ENCODE results near the gene TNK1. TPM values are rescaled to one million over a fixed set of nuclear protein-coding genes. Genes with fewer than 3 reads are reported as not detected.

Gene TNK1
- total RNA-seq, 1 donor from 2014 or later: 4.9 TPM

DNA sequence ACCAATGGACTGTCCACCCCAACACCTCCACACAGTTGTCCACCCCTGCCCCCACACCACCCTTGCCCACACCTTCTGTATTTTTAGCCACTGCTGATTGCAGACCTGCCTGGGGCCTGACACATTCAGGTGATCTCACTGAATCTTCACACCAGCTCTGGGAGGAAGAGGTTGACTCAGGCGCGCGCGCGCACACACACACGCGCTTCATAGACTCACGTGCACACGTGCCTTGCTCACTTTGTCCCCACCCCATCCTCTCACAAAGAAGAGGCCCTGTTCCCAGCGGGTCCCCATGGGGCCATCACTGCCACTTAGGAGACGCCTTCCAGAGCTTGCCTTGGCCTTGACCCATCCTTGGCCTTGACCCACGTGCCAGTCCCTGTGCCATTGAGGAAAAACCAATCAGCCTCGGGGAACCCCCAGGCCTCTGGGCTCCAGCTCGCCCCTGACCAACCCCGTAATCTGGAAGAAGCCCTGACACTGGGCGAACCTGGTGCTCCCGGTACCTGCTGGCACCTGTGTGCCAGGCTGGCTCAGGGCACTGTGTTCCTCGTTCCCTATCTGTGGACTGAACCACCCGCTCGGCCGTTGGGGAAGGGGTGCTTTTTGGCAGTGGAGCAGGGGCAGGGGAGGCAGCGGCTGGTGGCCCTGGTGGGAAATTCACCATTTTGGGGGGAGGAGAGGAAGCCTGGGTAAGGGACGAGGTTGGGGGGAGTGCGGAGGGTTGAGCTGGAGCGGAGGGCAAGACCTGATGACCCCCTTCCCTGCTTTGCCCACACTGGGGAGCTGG lies 29.9 kb downstream of the TNK1 start:
- DNase-seq (ENCODE audit: low spot score): no peak
- H3K9me3 Mint-ChIP-seq: no peaks in the 10 kb centered on the region
- intact Hi-C loops (cut with micrococcal nuclease): no loop called here
- no peak overlapping the region for H3K27ac Mint-ChIP-seq
- peaks cover 20% of the 10 kb centered on the region for H3K27me3 Mint-ChIP-seq (ENCODE audit: insufficient read depth)
- no peak overlapping the region for H3K4me3 Mint-ChIP-seq
- peaks cover under 1% of the 10 kb centered on the region for H3K36me3 Mint-ChIP-seq (ENCODE audit: low read depth)
- H3K4me1 Mint-ChIP-seq (ENCODE audit: low read depth): peaks cover 4% of the 10 kb centered on the region

DNA sequence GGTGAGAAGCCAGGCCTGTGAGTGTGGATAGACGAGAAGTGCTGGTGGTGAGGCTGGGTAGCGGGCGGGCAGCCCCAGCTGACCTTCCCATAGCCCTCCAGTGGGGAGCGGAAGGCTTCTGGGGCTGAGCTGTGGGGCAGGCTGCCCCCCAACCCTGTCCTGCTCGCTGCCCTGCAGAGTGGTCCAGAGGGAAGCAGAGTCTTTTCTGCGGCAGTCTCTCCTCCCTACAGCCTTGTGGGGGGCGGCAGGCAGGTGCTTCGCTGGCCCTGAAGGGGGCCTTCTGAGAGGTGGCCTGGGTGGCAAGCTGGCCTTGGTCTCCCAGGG lies 30.5 kb downstream of the TNK1 start:
- Mint-ChIP-seq H3K27me3 (ENCODE audit: insufficient read depth) (peaks cover 15% of the 10 kb centered on the region), H3K27ac (no peak overlapping the region), H3K4me3 (no peak overlapping the region), H3K9me3 (no peaks in the 10 kb centered on the region), H3K4me1 (ENCODE audit: low read depth) (no peaks in the 10 kb centered on the region), H3K36me3 (ENCODE audit: low read depth) (no peaks in the 10 kb centered on the region)
- intact Hi-C loops (cut with micrococcal nuclease): no loop called here
- no peak for DNase-seq (ENCODE audit: low spot score)

DNA sequence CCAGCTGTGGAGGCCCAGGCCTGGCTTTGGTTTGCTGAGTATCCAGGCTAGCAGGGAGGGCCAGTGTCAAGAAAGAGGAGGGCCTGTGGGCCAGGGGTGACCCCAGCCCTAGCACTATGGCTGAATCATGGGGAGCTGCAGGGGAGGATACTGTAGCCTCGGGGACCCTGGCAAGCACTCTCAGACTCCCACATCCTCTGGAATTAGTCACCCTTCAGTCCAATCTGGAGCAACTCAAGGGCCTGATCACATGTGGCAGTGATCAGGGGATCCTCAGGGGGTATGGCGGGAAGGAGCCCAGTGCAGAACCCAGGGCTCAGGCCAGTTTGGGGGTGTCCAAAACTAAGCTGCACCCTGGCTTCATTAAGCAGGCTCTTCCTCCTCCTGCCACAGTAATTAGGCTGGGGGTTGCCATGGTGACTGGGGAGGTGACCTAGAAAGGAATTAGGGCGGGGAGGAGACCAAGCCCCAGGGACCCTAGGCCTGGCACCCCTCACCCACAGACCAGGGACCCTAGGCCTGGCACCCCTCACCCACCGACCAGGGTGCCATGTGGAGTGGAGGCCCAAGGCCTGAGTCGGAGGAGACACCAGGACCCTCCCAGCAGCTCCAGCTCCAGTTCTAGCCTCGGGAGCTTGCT lies 32.6 kb downstream of the TNK1 start:
- no peaks in the 10 kb centered on the region for H3K9me3 Mint-ChIP-seq
- no peak for DNase-seq (ENCODE audit: low spot score)
- H3K27ac Mint-ChIP-seq: no peak overlapping the region
- no peaks in the 10 kb centered on the region for H3K36me3 Mint-ChIP-seq (ENCODE audit: low read depth)
- intact Hi-C loops (cut with micrococcal nuclease): no loop called here
- H3K27me3 Mint-ChIP-seq (ENCODE audit: insufficient read depth): peaks cover 11% of the 10 kb centered on the region
- no peak overlapping the region for H3K4me3 Mint-ChIP-seq
- no peaks in the 10 kb centered on the region for H3K4me1 Mint-ChIP-seq (ENCODE audit: low read depth)

DNA sequence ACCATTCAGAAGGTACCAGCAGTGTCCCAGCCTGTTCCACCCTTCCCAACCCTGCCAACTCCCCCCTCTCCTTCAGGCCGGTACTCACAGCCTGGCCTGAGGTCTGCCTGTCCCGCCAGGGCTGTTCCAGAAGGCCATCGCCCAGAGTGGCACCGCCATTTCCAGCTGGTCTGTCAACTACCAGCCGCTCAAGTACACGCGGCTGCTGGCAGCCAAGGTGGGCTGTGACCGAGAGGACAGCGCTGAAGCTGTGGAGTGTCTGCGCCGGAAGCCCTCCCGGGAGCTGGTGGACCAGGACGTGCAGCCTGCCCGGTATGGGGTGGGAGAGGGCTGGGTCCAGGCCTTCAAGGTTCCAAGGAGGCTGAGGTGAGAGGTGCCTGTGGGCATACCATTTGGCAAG lies 33.9 kb downstream of the TNK1 start:
- DNase-seq (ENCODE audit: low spot score): no peak
- Mint-ChIP-seq H3K4me1 (ENCODE audit: low read depth) (no peaks in the 10 kb centered on the region), H3K27ac (no peak overlapping the region), H3K9me3 (no peaks in the 10 kb centered on the region), H3K27me3 (ENCODE audit: insufficient read depth) (peaks cover 7% of the 10 kb centered on the region), H3K4me3 (no peak overlapping the region), H3K36me3 (ENCODE audit: low read depth) (no peaks in the 10 kb centered on the region)
- intact Hi-C loops (cut with micrococcal nuclease): no loop called here

DNA sequence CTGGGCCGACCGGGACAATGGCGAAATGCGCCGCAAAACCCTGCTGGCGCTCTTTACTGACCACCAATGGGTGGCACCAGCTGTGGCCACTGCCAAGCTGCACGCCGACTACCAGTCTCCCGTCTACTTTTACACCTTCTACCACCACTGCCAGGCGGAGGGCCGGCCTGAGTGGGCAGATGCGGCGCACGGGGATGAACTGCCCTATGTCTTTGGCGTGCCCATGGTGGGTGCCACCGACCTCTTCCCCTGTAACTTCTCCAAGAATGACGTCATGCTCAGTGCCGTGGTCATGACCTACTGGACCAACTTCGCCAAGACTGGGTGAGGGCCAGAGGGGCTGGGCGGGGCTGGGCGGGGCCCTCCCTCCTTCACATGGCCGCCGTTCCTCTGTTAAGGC lies 34.9 kb downstream of the TNK1 start:
- H3K4me1 Mint-ChIP-seq (ENCODE audit: low read depth): no peaks in the 10 kb centered on the region
- intact Hi-C loops (cut with micrococcal nuclease): no loop called here
- H3K4me3 Mint-ChIP-seq: no peak overlapping the region
- H3K36me3 Mint-ChIP-seq (ENCODE audit: low read depth): no peaks in the 10 kb centered on the region
- H3K27ac Mint-ChIP-seq: no peak overlapping the region
- H3K27me3 Mint-ChIP-seq (ENCODE audit: insufficient read depth): peaks cover 3% of the 10 kb centered on the region
- no peak for DNase-seq (ENCODE audit: low spot score)
- H3K9me3 Mint-ChIP-seq: no peaks in the 10 kb centered on the region

DNA sequence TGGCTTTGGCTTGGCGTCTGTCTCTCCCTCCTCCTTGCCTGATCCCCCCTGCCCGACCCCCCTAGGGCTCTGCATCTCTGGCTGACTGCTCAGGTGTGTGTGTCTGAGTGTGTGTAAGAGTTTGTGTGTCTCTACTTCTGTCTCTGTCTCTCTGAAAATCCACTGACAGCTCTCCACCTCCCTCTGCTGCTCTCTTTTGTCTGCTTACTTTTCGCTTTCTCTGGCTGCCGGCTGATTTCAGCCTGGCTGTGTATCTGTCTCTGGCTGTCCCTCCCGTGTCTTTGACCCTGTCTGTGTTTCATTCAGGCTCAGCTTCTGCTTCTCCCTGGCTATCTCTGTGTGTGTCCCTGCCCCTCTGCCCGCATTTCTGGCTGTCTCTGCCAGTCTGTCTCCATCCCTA lies 35.4 kb downstream of the TNK1 start:
- H3K4me3 Mint-ChIP-seq: no peak overlapping the region
- intact Hi-C loops (cut with micrococcal nuclease): no loop called here
- no peaks in the 10 kb centered on the region for H3K4me1 Mint-ChIP-seq (ENCODE audit: low read depth)
- no peaks in the 10 kb centered on the region for H3K36me3 Mint-ChIP-seq (ENCODE audit: low read depth)
- DNase-seq (ENCODE audit: low spot score): no peak
- H3K27ac Mint-ChIP-seq: no peak overlapping the region
- no peaks in the 10 kb centered on the region for H3K9me3 Mint-ChIP-seq
- H3K27me3 Mint-ChIP-seq (ENCODE audit: insufficient read depth): peaks cover 3% of the 10 kb centered on the region

DNA sequence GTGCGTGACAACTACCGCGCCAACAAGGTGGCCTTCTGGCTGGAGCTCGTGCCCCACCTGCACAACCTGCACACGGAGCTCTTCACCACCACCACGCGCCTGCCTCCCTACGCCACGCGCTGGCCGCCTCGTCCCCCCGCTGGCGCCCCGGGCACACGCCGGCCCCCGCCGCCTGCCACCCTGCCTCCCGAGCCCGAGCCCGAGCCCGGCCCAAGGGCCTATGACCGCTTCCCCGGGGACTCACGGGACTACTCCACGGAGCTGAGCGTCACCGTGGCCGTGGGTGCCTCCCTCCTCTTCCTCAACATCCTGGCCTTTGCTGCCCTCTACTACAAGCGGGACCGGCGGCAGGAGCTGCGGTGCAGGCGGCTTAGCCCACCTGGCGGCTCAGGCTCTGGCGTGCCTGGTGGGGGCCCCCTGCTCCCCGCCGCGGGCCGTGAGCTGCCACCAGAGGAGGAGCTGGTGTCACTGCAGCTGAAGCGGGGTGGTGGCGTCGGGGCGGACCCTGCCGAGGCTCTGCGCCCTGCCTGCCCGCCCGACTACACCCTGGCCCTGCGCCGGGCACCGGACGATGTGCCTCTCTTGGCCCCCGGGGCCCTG lies 36.3 kb downstream of the TNK1 start:
- no peak overlapping the region for H3K4me3 Mint-ChIP-seq
- no peaks in the 10 kb centered on the region for H3K4me1 Mint-ChIP-seq (ENCODE audit: low read depth)
- no peak for DNase-seq (ENCODE audit: low spot score)
- no peaks in the 10 kb centered on the region for H3K9me3 Mint-ChIP-seq
- H3K27ac Mint-ChIP-seq: no peak overlapping the region
- H3K36me3 Mint-ChIP-seq (ENCODE audit: low read depth): no peaks in the 10 kb centered on the region
- intact Hi-C loops (cut with micrococcal nuclease): no loop called here
- peaks cover 3% of the 10 kb centered on the region for H3K27me3 Mint-ChIP-seq (ENCODE audit: insufficient read depth)

DNA sequence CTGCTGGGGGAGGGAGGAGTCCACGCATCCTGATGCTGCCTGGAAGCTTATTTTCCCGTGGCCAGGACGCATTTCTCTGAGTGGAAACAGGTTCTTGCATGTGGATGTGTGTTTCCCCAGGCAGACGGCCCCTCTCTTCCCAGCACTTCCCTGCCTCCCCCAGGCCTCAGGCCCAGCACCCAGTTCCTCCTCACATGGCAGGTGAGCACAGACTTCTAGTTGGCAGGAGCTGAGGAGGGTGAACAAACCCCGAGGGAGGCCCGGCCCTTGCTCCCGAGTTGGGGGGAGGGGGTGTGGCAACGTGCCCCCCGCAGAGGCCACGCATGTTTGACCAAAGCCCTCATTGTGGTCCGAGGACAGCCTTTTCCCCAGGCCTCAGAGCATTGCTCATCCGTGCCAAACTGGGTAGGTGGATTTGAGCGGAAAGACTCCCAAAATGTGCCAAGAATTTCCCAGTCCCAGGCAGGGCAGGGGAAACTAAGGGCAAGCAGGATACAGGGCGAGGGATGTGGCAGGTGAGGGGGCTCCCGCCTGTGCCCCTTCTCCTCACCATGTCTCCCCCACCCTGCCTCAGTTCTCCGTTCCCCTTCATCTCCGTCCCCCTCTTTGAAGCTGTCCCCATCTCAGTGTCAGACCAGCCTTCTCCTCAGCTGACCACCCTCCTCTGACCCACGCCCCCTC lies 37.7 kb downstream of the TNK1 start:
- Mint-ChIP-seq H3K9me3 (no peaks in the 10 kb centered on the region), H3K27me3 (ENCODE audit: insufficient read depth) (no peaks in the 10 kb centered on the region), H3K36me3 (ENCODE audit: low read depth) (no peaks in the 10 kb centered on the region), H3K27ac (no peak overlapping the region), H3K4me1 (ENCODE audit: low read depth) (no peaks in the 10 kb centered on the region), H3K4me3 (no peak overlapping the region)
- DNase-seq (ENCODE audit: low spot score): no peak
- intact Hi-C loops (cut with micrococcal nuclease): no loop called here

DNA sequence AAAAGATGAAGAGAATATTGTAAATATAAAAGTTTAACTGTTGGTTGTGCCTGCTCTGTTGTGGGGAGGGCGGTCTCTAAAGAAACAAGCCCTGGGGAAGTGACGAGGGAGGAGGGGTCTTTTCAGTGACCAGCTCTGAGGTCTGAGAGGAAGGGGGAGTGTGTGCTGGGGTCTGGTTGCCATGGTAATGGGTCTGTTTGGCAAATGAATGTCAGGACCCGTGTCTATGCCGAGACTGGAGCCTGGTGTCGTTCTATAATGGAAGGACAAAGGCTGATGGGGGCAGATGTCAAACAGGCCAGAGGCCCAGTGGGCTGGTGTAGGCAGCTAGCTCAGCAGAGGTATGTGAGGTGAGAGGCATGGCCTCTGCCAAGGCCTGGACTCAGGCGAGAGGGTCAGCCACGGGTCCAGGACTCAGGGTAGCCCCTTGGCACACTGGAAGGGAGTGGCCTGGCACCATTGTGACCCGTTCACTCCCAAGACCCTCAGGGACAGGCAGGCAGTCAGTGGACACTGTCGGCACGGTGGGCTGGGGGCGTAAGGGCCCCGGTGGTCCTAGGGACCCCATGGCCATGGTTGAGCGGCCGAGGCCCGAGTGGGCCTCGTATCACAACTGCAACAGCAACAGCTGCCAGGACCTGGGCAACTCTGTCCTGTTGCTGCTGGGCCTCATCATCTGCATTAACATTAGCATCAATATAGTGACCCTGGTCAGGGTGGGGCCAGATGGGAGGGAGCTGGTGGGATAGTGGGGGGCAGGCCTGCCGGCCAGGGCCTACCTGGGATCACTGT lies 39.1 kb downstream of the TNK1 start, which contains the start of gene SPEM1:
Gene SPEM1 (plus strand): TSS at position 506 of the 792 bp plus-strand sequence. CDS start 61 bp downstream, at position 567.
- no peak within 1 kb of the TSS for H3K27ac Mint-ChIP-seq
- no peaks in the 10 kb centered on the region for H3K9me3 Mint-ChIP-seq
- no peak for DNase-seq (ENCODE audit: low spot score)
- H3K4me3 Mint-ChIP-seq: no peak within 1 kb of the TSS
- H3K27me3 Mint-ChIP-seq (ENCODE audit: insufficient read depth): no peaks in the 10 kb centered on the region
- intact Hi-C loops (cut with micrococcal nuclease): no loop called here
- no peaks in the 10 kb centered on the region for H3K36me3 Mint-ChIP-seq (ENCODE audit: low read depth)
- no peaks in the 10 kb centered on the region for H3K4me1 Mint-ChIP-seq (ENCODE audit: low read depth)

DNA sequence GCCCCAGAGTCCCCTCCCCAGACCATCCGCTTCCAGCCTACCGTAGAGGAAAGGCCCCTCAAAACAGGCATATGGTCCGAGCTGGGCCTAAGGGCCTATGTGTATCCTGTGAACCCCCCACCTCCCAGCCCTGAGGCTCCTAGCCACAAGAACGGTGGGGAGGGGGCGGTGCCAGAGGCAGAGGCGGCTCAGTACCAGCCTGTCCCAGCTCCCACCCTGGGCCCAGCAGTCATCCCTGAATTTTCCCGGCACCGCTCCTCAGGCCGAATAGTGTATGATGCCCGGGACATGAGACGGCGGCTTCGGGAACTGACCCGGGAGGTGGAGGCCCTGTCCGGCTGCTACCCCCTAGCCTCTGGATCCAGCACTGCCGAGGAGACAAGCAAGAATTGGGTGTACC lies 40.3 kb downstream of the TNK1 start:
- Mint-ChIP-seq H3K9me3 (no peaks in the 10 kb centered on the region), H3K27ac (no peak overlapping the region), H3K36me3 (ENCODE audit: low read depth) (no peaks in the 10 kb centered on the region), H3K27me3 (ENCODE audit: insufficient read depth) (no peaks in the 10 kb centered on the region), H3K4me3 (no peak overlapping the region), H3K4me1 (ENCODE audit: low read depth) (no peaks in the 10 kb centered on the region)
- intact Hi-C loops (cut with micrococcal nuclease): no loop called here
- DNase-seq (ENCODE audit: low spot score): no peak

DNA sequence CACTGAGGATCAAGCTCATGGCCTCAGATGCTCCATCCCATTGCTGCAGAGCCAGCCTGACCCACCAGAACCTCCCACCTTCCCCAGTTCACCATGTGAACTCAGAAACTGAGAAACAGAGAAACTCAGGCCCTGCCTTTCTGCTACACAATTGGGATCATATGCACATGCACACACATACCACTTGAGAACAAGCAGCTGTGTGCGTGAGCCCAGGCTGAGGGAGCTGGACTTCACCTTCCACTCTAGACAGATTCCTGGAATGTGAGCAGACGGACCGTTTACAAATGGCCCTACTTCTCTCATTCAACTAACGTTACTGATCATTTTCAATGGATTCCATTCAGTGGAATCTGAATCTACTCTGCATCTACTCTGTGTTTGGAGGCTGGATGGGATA lies 42.8 kb downstream of the TNK1 start:
- Mint-ChIP-seq H3K36me3 (ENCODE audit: low read depth) (no peaks in the 10 kb centered on the region), H3K27ac (no peak overlapping the region), H3K27me3 (ENCODE audit: insufficient read depth) (no peaks in the 10 kb centered on the region), H3K9me3 (no peaks in the 10 kb centered on the region), H3K4me3 (no peak overlapping the region), H3K4me1 (ENCODE audit: low read depth) (no peaks in the 10 kb centered on the region)
- intact Hi-C loops (cut with micrococcal nuclease): no loop called here
- DNase-seq (ENCODE audit: low spot score): no peak

DNA sequence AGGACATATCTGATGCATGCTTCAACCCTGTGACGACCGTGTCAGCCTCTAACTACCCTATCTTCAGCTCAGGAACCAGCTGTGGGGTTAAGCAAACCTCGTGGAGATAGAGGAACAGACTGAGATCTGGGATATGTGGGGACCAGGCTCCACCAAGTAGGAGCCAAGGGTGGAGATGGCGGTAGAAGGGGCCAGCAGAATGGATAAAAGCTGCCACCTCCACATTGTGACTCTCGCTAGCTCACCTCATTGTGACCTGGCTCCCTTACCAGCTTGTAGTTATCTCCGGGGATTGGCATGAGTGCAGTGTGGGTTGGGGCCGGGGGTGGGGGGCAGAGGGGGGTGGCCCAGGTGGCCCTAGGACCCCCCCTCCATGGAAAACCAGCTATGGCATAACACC lies 44.4 kb downstream of the TNK1 start, which contains the start of gene SPEM2:
Gene SPEM2 (plus strand): TSS at position 301 of the 400 bp plus-strand sequence. CDS start 73 bp downstream, at position 374.
- no peak within 1 kb of the TSS for H3K27ac Mint-ChIP-seq
- no peak within 1 kb of the TSS for H3K4me3 Mint-ChIP-seq
- no peaks in the 10 kb centered on the region for H3K9me3 Mint-ChIP-seq
- no peak for DNase-seq (ENCODE audit: low spot score)
- intact Hi-C loops (cut with micrococcal nuclease): no loop called here
- no peaks in the 10 kb centered on the region for H3K36me3 Mint-ChIP-seq (ENCODE audit: low read depth)
- H3K4me1 Mint-ChIP-seq (ENCODE audit: low read depth): no peaks in the 10 kb centered on the region
- no peaks in the 10 kb centered on the region for H3K27me3 Mint-ChIP-seq (ENCODE audit: insufficient read depth)
